ENCODE results near the gene RNF113B.

DNA sequence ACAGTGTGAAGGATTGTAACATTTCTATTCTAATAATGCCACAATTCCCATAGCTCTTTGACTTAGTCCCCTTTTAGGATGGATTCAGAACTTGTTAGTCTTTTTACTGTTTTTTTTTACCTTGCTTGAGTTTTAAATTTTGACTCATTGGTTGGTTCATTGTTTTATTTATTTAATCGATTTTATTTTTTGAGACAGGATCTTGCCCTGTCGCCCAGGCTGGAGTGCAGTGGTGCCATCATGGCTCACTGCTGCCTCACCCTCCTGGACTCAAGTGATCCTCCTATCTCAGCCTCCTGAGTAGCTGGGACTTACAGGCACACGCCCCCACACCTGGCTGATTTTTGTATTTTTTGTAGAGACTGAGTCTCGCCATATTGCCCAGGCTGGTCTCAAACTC is 5.1 kb upstream of the RNF113B start:
- no peak for TF ChIP-seq CTCF (IDR thresholded peaks at IDR 0.05)
- TF ChIP-seq POLR2A (IDR thresholded peaks at IDR 0.05): no peak

Data from adrenal gland (tissue), 5 donors.